HEK293 (cell line): Measurements from ENCODE around the gene RNF149.

Experiments used
- CTCF ChIP-seq: fragments of 450-650 bp; formaldehyde crosslinking; IDR thresholded peaks from 2 replicates; pipeline ENCODE4 v1.5.1; 2016; ENCODE audit warnings: missing biosample characterization, missing genetic modification characterization
- TCF7L2 ChIP-seq: IDR thresholded peaks from 2 replicates; pipeline ENCODE4 v1.6.1; 2011; ENCODE audit warnings: low read depth, mild to moderate bottlenecking, inconsistent platforms, low read length, moderate library complexity, borderline replicate concordance
- ZNF146 ChIP-seq: fragments of 450-650 bp; formaldehyde crosslinking; IDR thresholded peaks from 2 replicates; pipeline ENCODE4 v1.5.1; 2016; ENCODE audit warnings: missing biosample characterization, missing genetic modification characterization
- ZNF23 ChIP-seq: fragments of 450-650 bp; formaldehyde crosslinking; IDR thresholded peaks from 2 replicates; pipeline ENCODE4 v1.5.1; 2016; ENCODE audit warnings: missing biosample characterization, missing genetic modification characterization, borderline replicate concordance
- ZNF292 ChIP-seq: fragments of 450-650 bp; formaldehyde crosslinking; IDR thresholded peaks from 2 replicates; pipeline ENCODE4 v1.5.1; 2016; ENCODE audit warnings: low read depth, missing biosample characterization, missing genetic modification characterization, borderline replicate concordance
- ZNF704 ChIP-seq: fragments of 450-650 bp; formaldehyde crosslinking; IDR thresholded peaks from 2 replicates; pipeline ENCODE4 v1.5.1; 2016; ENCODE audit warnings: missing biosample characterization, missing genetic modification characterization

GRCh38 chr2:101341421-101341820 lies 32.9 kb upstream of the RNF149 start:
- TF ChIP-seq ZNF704 (no peak), TCF7L2 (no peak), ZNF146 (no peak), ZNF23 (no peak), CTCF (no peak), ZNF292 (tag by site-specific recombination) (no peak)
